MM.1S (cell line): ENCODE results near the gene PGR.

Source experiments
- EZH2 ChIP-seq: fragments of 300-600 bp; sonication (generic); optimal IDR thresholded peaks from 2 replicates; pipeline ENCODE3; 2017; ENCODE audit warnings: low read depth, mild to moderate bottlenecking, antibody characterized with exemption, low read length, mixed read lengths
- TF ChIP-seq, protein P1 (sequence below): fragments of 300-600 bp; sonication (generic); IDR thresholded peaks from 2 replicates; pipeline ENCODE4 v1.5.1; 2016; ENCODE audit warnings: antibody characterized with exemption, low read length, mixed read lengths

DNA sequence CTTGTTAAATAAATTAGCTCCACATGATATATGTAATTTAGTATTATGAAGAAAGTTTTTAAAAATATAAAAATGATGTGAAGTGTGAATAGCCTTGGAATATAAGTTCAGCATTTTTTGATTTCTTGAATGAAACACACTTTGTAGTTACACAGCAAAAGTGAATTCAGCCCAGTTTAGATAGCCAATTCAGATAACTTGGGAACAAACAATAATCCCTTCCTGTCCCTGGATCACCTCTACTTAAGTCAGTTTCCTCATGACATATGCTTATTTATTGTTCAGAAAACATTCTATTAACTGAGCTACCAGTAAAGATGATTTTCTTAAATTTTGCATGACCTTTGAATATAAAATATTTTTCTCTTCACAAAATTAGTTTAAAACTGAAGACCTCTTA, 107.4 kb downstream of the PGR start:
- TF ChIP-seq, protein P1, sequence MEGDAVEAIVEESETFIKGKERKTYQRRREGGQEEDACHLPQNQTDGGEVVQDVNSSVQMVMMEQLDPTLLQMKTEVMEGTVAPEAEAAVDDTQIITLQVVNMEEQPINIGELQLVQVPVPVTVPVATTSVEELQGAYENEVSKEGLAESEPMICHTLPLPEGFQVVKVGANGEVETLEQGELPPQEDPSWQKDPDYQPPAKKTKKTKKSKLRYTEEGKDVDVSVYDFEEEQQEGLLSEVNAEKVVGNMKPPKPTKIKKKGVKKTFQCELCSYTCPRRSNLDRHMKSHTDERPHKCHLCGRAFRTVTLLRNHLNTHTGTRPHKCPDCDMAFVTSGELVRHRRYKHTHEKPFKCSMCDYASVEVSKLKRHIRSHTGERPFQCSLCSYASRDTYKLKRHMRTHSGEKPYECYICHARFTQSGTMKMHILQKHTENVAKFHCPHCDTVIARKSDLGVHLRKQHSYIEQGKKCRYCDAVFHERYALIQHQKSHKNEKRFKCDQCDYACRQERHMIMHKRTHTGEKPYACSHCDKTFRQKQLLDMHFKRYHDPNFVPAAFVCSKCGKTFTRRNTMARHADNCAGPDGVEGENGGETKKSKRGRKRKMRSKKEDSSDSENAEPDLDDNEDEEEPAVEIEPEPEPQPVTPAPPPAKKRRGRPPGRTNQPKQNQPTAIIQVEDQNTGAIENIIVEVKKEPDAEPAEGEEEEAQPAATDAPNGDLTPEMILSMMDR: no peak
- no peak for TF ChIP-seq EZH2
